Progenitor cell of endocrine pancreas (in vitro differentiated cells): ENCODE measurements around the gene FBXW7. TPM values are rescaled to one million over a fixed set of nuclear protein-coding genes. Genes with fewer than 3 reads are reported as not detected.

ENCODE experiments used
- DNase-seq: peaks from one replicate; pipeline ENCODE4 v3.0.0; 2021; ENCODE audit warnings: low spot score; ENCODE audit not compliant: unreplicated experiment
- H3K27ac Mint-ChIP-seq: 2 replicates; pipeline ENCODE4 v1.8.0; 2021; ENCODE audit warnings: mild to moderate bottlenecking, moderate library complexity, mixed read lengths
- H3K27me3 Mint-ChIP-seq: 2 replicates; pipeline ENCODE4 v1.8.0; 2021; ENCODE audit warnings: mixed read lengths
- H3K36me3 Mint-ChIP-seq: 2 replicates; pipeline ENCODE4 v1.8.0; 2022; ENCODE audit warnings: mixed read lengths; ENCODE audit not compliant: insufficient read depth
- H3K4me1 Mint-ChIP-seq: 2 replicates; pipeline ENCODE4 v1.8.0; 2021; ENCODE audit warnings: low read depth, mixed read lengths
- H3K4me3 Mint-ChIP-seq: 2 replicates; pipeline ENCODE4 v1.8.0; 2021; ENCODE audit warnings: low read depth, mild to moderate bottlenecking, moderate library complexity, mixed read lengths
- H3K9me3 Mint-ChIP-seq: 2 replicates; pipeline ENCODE4 v1.8.0; 2021; ENCODE audit warnings: low read depth, mixed read lengths
- CTCF ChIP-seq: fragments of 200-600 bp; sonication (generic); IDR thresholded peaks from one replicate; pipeline ENCODE4 v1.5.0; 2021; ENCODE audit warnings: antibody characterized with exemption, mild to moderate bottlenecking; ENCODE audit not compliant: unreplicated experiment
- total RNA-seq: library from RNA; stranded (reverse); gene quantifications from 2 replicates; pipeline ENCODE4 v1.2.1, GENCODE V29; 2021

Gene FBXW7
- total RNA-seq, 1 donor from 2014 or later: 52.1 TPM

GRCh38 chr4:152531479-152531878 lies 4.4 kb downstream of the FBXW7 start:
- H3K36me3 Mint-ChIP-seq: peaks cover 1% of the 10 kb centered on the region
- peaks cover 23% of the 10 kb centered on the region for H3K4me1 Mint-ChIP-seq
- no peak overlapping the region for H3K27ac Mint-ChIP-seq
- DNase-seq: no peak
- TF ChIP-seq CTCF: no peak
- H3K27me3 Mint-ChIP-seq: no peaks in the 10 kb centered on the region
- no peak overlapping the region for H3K4me3 Mint-ChIP-seq
- no peaks in the 10 kb centered on the region for H3K9me3 Mint-ChIP-seq

- Mint-ChIP-seq H3K4me3 (no peak overlapping the region), H3K4me1 (peaks cover 23% of the 10 kb centered on the region), H3K9me3 (no peaks in the 10 kb centered on the region), H3K27ac (no peak overlapping the region), H3K36me3 (peaks cover 1% of the 10 kb centered on the region), H3K27me3 (no peaks in the 10 kb centered on the region)
- DNase-seq: no peak
- no peak for TF ChIP-seq CTCF
Observed at GRCh38 chr4:152530600-152530999, 5.3 kb downstream of the FBXW7 start.

- H3K4me3 Mint-ChIP-seq: no peak overlapping the region
- no peaks in the 10 kb centered on the region for H3K27me3 Mint-ChIP-seq
- no peak for DNase-seq
- peaks cover 23% of the 10 kb centered on the region for H3K4me1 Mint-ChIP-seq
- no peak overlapping the region for H3K27ac Mint-ChIP-seq
- no peaks in the 10 kb centered on the region for H3K9me3 Mint-ChIP-seq
- H3K36me3 Mint-ChIP-seq: peaks cover 1% of the 10 kb centered on the region
- TF ChIP-seq CTCF: no peak
Observed at GRCh38 chr4:152529880-152530279, 6.0 kb downstream of the FBXW7 start.

- Mint-ChIP-seq H3K4me1 (peaks cover 25% of the 10 kb centered on the region), H3K27ac (no peak overlapping the region), H3K27me3 (no peaks in the 10 kb centered on the region), H3K9me3 (no peaks in the 10 kb centered on the region), H3K36me3 (peaks cover 1% of the 10 kb centered on the region), H3K4me3 (no peak overlapping the region)
- DNase-seq: no peak
- TF ChIP-seq CTCF: no peak
Observed at GRCh38 chr4:152528060-152528459, 7.8 kb downstream of the FBXW7 start.

GRCh38 chr4:152525878-152526277 lies 10.0 kb downstream of the FBXW7 start:
- peaks cover 38% of the 10 kb centered on the region for H3K4me1 Mint-ChIP-seq
- no peaks in the 10 kb centered on the region for H3K27me3 Mint-ChIP-seq

More at GRCh38 chr4:152525878-152526277, 10.0 kb downstream of the FBXW7 start:
- no peak overlapping the region for H3K27ac Mint-ChIP-seq
- H3K4me3 Mint-ChIP-seq: no peak overlapping the region
- H3K36me3 Mint-ChIP-seq: peaks cover 6% of the 10 kb centered on the region
- TF ChIP-seq CTCF: no peak
- no peak for DNase-seq
- H3K9me3 Mint-ChIP-seq: no peaks in the 10 kb centered on the region
